Measurements from ENCODE around the gene CBL.
"Not testable (repeated sequence)": the region's sequence is repeated elsewhere in the genome, so short reads cannot be mapped to it uniquely, and the experiment has no call there.

CBL gene

GRCh38 chr11:119205574-119206510 lies at the start of gene CBL:
Gene CBL, plus strand, starts transcription at chr11:119206339. Its CDS starts 79 bp downstream, at chr11:119206418.
- peak within 1 kb of the TSS; percentile 95 for H3K9ac ChIP-seq (ENCODE audit: low read depth, low read length)
- H3K9me3 ChIP-seq (ENCODE audit: control insufficient read depth, insufficient read depth, low read length): no peaks in the 10 kb centered on the region
- H3K36me3 ChIP-seq (ENCODE audit: insufficient read depth, low read length): no peaks in the 10 kb centered on the region
- peaks cover 5% of the 10 kb centered on the region for H3K4me1 ChIP-seq (ENCODE audit: insufficient read depth, low read length)

- Histone ChIP-seq H3K9me3 (ENCODE audit: control insufficient read depth, insufficient read depth, low read length) (no peaks in the 10 kb centered on the region), H3K36me3 (ENCODE audit: insufficient read depth, low read length) (no peaks in the 10 kb centered on the region), H3K9ac (ENCODE audit: low read depth, low read length) (no peak overlapping the region), H3K4me1 (ENCODE audit: insufficient read depth, low read length) (0 out of 2 replicates have a peak, but pooled peaks cover 4% of the 10 kb centered on the region)
Observed at GRCh38 chr11:119156496-119156895, 49.6 kb upstream of the CBL start.

- Histone ChIP-seq H3K36me3 (ENCODE audit: insufficient read depth, low read length) (no peaks in the 10 kb centered on the region), H3K9me3 (ENCODE audit: control insufficient read depth, insufficient read depth, low read length) (no peaks in the 10 kb centered on the region), H3K4me1 (ENCODE audit: insufficient read depth, low read length) (0 out of 2 replicates have a peak, but pooled peaks cover 4% of the 10 kb centered on the region), H3K9ac (ENCODE audit: low read depth, low read length) (no peak overlapping the region)
Observed at GRCh38 chr11:119157063-119157462, 49.1 kb upstream of the CBL start.

GRCh38 chr11:119158467-119158866 lies 47.7 kb upstream of the CBL start:
- H3K9ac ChIP-seq (ENCODE audit: low read depth, low read length): no peak overlapping the region
- no peaks in the 10 kb centered on the region for H3K36me3 ChIP-seq (ENCODE audit: insufficient read depth, low read length)
- H3K9me3 ChIP-seq (ENCODE audit: control insufficient read depth, insufficient read depth, low read length): no peaks in the 10 kb centered on the region
- 0 out of 2 replicates have a peak, but pooled peaks cover 4% of the 10 kb centered on the region for H3K4me1 ChIP-seq (ENCODE audit: insufficient read depth, low read length)

GRCh38 chr11:119160151-119160550 lies 46.0 kb upstream of the CBL start:
- H3K4me1 ChIP-seq (ENCODE audit: insufficient read depth, low read length): 0 out of 2 replicates have a peak, but pooled peaks cover 4% of the 10 kb centered on the region
- no peaks in the 10 kb centered on the region for H3K9me3 ChIP-seq (ENCODE audit: control insufficient read depth, insufficient read depth, low read length)
- H3K9ac ChIP-seq (ENCODE audit: low read depth, low read length): no peak overlapping the region
- H3K36me3 ChIP-seq (ENCODE audit: insufficient read depth, low read length): no peaks in the 10 kb centered on the region

GRCh38 chr11:119161871-119162270 lies 44.3 kb upstream of the CBL start:
- no peaks in the 10 kb centered on the region for H3K9me3 ChIP-seq (ENCODE audit: control insufficient read depth, insufficient read depth, low read length)
- H3K4me1 ChIP-seq (ENCODE audit: insufficient read depth, low read length): peaks cover 10% of the 10 kb centered on the region; the same call in 1 of the 2 replicates
- H3K36me3 ChIP-seq (ENCODE audit: insufficient read depth, low read length): no peaks in the 10 kb centered on the region
- H3K9ac ChIP-seq (ENCODE audit: low read depth, low read length): no peak overlapping the region

GRCh38 chr11:119166368-119167076 lies 39.6 kb upstream of the CBL start:
- Histone ChIP-seq H3K9me3 (ENCODE audit: control insufficient read depth, insufficient read depth, low read length) (no peaks in the 10 kb centered on the region), H3K36me3 (ENCODE audit: insufficient read depth, low read length) (no peaks in the 10 kb centered on the region), H3K9ac (ENCODE audit: low read depth, low read length) (no peak overlapping the region), H3K4me1 (ENCODE audit: insufficient read depth, low read length) (peaks cover 7% of the 10 kb centered on the region; the same call in 1 of the 2 replicates)

- H3K9ac ChIP-seq (ENCODE audit: low read depth, low read length); H3K36me3 ChIP-seq (ENCODE audit: insufficient read depth, low read length); H3K4me1 ChIP-seq (ENCODE audit: insufficient read depth, low read length); H3K9me3 ChIP-seq (ENCODE audit: control insufficient read depth, insufficient read depth, low read length): not testable (repeated sequence)
Observed at GRCh38 chr11:119167077-119167458, 39.1 kb upstream of the CBL start.

- H3K4me1 ChIP-seq (ENCODE audit: insufficient read depth, low read length): peaks cover 7% of the 10 kb centered on the region; the same call in 1 of the 2 replicates
- no peaks in the 10 kb centered on the region; the same call in 1 of the 2 replicates for H3K36me3 ChIP-seq (ENCODE audit: insufficient read depth, low read length)
- no peak overlapping the region for H3K9ac ChIP-seq (ENCODE audit: low read depth, low read length)
- no peaks in the 10 kb centered on the region for H3K9me3 ChIP-seq (ENCODE audit: control insufficient read depth, insufficient read depth, low read length)
Observed at GRCh38 chr11:119167933-119168332, 38.2 kb upstream of the CBL start.

- Histone ChIP-seq H3K36me3 (ENCODE audit: insufficient read depth, low read length) (no peaks in the 10 kb centered on the region; the same call in 1 of the 2 replicates), H3K4me1 (ENCODE audit: insufficient read depth, low read length) (peaks cover 7% of the 10 kb centered on the region; the same call in 1 of the 2 replicates)
Observed at GRCh38 chr11:119168471-119169281, 37.5 kb upstream of the CBL start, which contains the start of gene NLRX1. Gene NLRX1, plus strand, starts transcription at chr11:119168725. Its CDS starts 2,679 bp downstream, at chr11:119171404.

GRCh38 chr11:119169282-119169719 lies 36.8 kb upstream of the CBL start:
- Histone ChIP-seq H3K9ac (ENCODE audit: low read depth, low read length) (peak overlapping the region; percentile 95), H3K4me1 (ENCODE audit: insufficient read depth, low read length) (peaks cover 7% of the 10 kb centered on the region; the same call in 1 of the 2 replicates), H3K9me3 (ENCODE audit: control insufficient read depth, insufficient read depth, low read length) (no peaks in the 10 kb centered on the region), H3K36me3 (ENCODE audit: insufficient read depth, low read length) (no peaks in the 10 kb centered on the region; the same call in 1 of the 2 replicates)

More at GRCh38 chr11:119168471-119169281, 37.5 kb upstream of the CBL start, which contains the start of gene NLRX1:
- H3K9me3 ChIP-seq (ENCODE audit: control insufficient read depth, insufficient read depth, low read length): no peaks in the 10 kb centered on the region
- peak within 1 kb of the TSS; percentile 95 for H3K9ac ChIP-seq (ENCODE audit: low read depth, low read length)

GRCh38 chr11:119172513-119172912 lies 33.6 kb upstream of the CBL start:
- Histone ChIP-seq H3K9me3 (ENCODE audit: control insufficient read depth, insufficient read depth, low read length) (no peaks in the 10 kb centered on the region), H3K36me3 (ENCODE audit: insufficient read depth, low read length) (peaks cover 3% of the 10 kb centered on the region), H3K4me1 (ENCODE audit: insufficient read depth, low read length) (no peaks in the 10 kb centered on the region; the same call in 1 of the 2 replicates), H3K9ac (ENCODE audit: low read depth, low read length) (no peak overlapping the region)

- H3K9ac ChIP-seq (ENCODE audit: low read depth, low read length): no peak overlapping the region
Observed at GRCh38 chr11:119173453-119173852, 32.7 kb upstream of the CBL start.

More at GRCh38 chr11:119173453-119173852, 32.7 kb upstream of the CBL start:
- Histone ChIP-seq H3K36me3 (ENCODE audit: insufficient read depth, low read length) (peaks cover 3% of the 10 kb centered on the region), H3K4me1 (ENCODE audit: insufficient read depth, low read length) (peaks cover 5% of the 10 kb centered on the region; the same call in 1 of the 2 replicates), H3K9me3 (ENCODE audit: control insufficient read depth, insufficient read depth, low read length) (no peaks in the 10 kb centered on the region)
